HG03342 (cell line): Measurements from ENCODE around the gene TBC1D8.

Source experiments
- ATAC-seq: cut with Tn5 transposase; IDR thresholded peaks from one replicate; pipeline ENCODE4 v1.9.1; 2021; ENCODE audit warnings: mild to moderate bottlenecking, moderate library complexity; ENCODE audit not compliant: unreplicated experiment

TBC1D8 gene

GRCh38 chr2:101139495-101139894, 11.7 kb downstream of the TBC1D8 start:
- ATAC-seq, result no peak

GRCh38 chr2:101135412-101136296, 15.5 kb downstream of the TBC1D8 start:
- ATAC-seq, result no peak

GRCh38 chr2:101133492-101134100, 17.6 kb downstream of the TBC1D8 start:
- ATAC-seq, result no peak

- no peak for ATAC-seq
These were observed 19.0 kb downstream of the TBC1D8 start for GRCh38 chr2:101132202-101132601.

GRCh38 chr2:101130081-101130480, 21.1 kb downstream of the TBC1D8 start:
- no peak for ATAC-seq

GRCh38 chr2:101127319-101128056, 23.7 kb downstream of the TBC1D8 start:
- no peak for ATAC-seq

- no peak for ATAC-seq
These were observed 25.4 kb downstream of the TBC1D8 start for GRCh38 chr2:101125808-101126207.

- ATAC-seq, result no peak
These were observed 25.8 kb downstream of the TBC1D8 start for GRCh38 chr2:101125374-101125773.

- no peak for ATAC-seq
These were observed 26.4 kb downstream of the TBC1D8 start for GRCh38 chr2:101124643-101125366.

- ATAC-seq, result no peak
These were observed 27.2 kb downstream of the TBC1D8 start for GRCh38 chr2:101123795-101124471.

- ATAC-seq, result no peak
These were observed 30.0 kb downstream of the TBC1D8 start for GRCh38 chr2:101121174-101121573.

GRCh38 chr2:101120124-101120996, 30.8 kb downstream of the TBC1D8 start:
- no peak for ATAC-seq

- ATAC-seq, result no peak
These were observed 31.8 kb downstream of the TBC1D8 start for GRCh38 chr2:101119431-101119830.

GRCh38 chr2:101116841-101117552, 34.2 kb downstream of the TBC1D8 start:
- ATAC-seq, result no peak

GRCh38 chr2:101116348-101116747, 34.8 kb downstream of the TBC1D8 start:
- ATAC-seq, result no peak

GRCh38 chr2:101115664-101116063, 35.5 kb downstream of the TBC1D8 start:
- ATAC-seq, result no peak

- ATAC-seq, result no peak
These were observed 36.4 kb downstream of the TBC1D8 start for GRCh38 chr2:101114815-101115214.

GRCh38 chr2:101114268-101114783, 36.9 kb downstream of the TBC1D8 start:
- no peak for ATAC-seq
